H1 (cell line): ENCODE data around the gene NIPAL3. TPM values are rescaled to one million over a fixed set of nuclear protein-coding genes. Genes with fewer than 3 reads are reported as not detected.
"Not testable (repeated sequence)": the region's sequence is repeated elsewhere in the genome, so short reads cannot be mapped to it uniquely, and the experiment has no call there.

Experiments used
- CTCF ChIA-PET: fragments of 300-600 bp; sonication (Branson Sonifier 250); formaldehyde crosslinking; loops from one replicate; lab custom pipeline; 2021; ENCODE audit not compliant: partially characterized antibody; lab: Charles Lee
- POLR2A ChIA-PET: fragments of 300-600 bp; sonication (Branson Sonifier 250); formaldehyde crosslinking; loops from one replicate; lab custom pipeline; 2021; ENCODE audit warnings: inconsistent platforms; ENCODE audit not compliant: partially characterized antibody; lab: Charles Lee
- DNase-seq, 2 experiments: peaks; one replicate each; pipeline versions ENCODE4 v3.0.0 to v3.0.0-alpha.2; 2010 to 2022; ENCODE audit warnings: low spot score in 2 of 2, low read depth in 1 of 2, mixed read lengths in 1 of 2
- FAIRE-seq: peaks from 2 replicates; lab custom pipeline; 2011; peaks lifted over from hg19 to GRCh38; lab: Jason Lieb, UNC
- H2AFZ ChIP-seq: 2 replicates; pipeline ENCODE4 v1.8.1; 2012; ENCODE audit warnings: low read length, inconsistent platforms
- H2AK5ac ChIP-seq: 2 replicates; pipeline ENCODE4 v1.6.1; 2013; ENCODE audit warnings: low read depth, low read length
- H2BK120ac ChIP-seq: replicated peaks from 2 replicates; pipeline ENCODE3; 2013; ENCODE audit warnings: low read depth, low read length, inconsistent platforms
- H2BK12ac ChIP-seq: 2 replicates; pipeline ENCODE4 v1.6.1; 2013; ENCODE audit warnings: low read depth, low read length
- H2BK15ac ChIP-seq: 2 replicates; pipeline ENCODE4 v1.6.1; 2013; ENCODE audit warnings: low read length
- H2BK20ac ChIP-seq: 2 replicates; pipeline ENCODE4 v1.6.1; 2013; ENCODE audit warnings: low read length
- H2BK5ac ChIP-seq: 2 replicates; pipeline ENCODE4 v1.6.1; 2013; ENCODE audit warnings: low read depth, low read length
- H3K14ac ChIP-seq: 2 replicates; pipeline ENCODE4 v1.6.1; 2013; ENCODE audit warnings: inconsistent platforms; ENCODE audit not compliant: insufficient read length
- H3K18ac ChIP-seq: 2 replicates; pipeline ENCODE4 v1.6.1; 2013; ENCODE audit warnings: low read length; ENCODE audit errors: extremely low read depth
- H3K23ac ChIP-seq: 2 replicates; pipeline ENCODE4 v1.6.1; 2013; ENCODE audit warnings: inconsistent platforms; ENCODE audit not compliant: insufficient read length
- H3K23me2 ChIP-seq: 2 replicates; pipeline ENCODE4 v1.6.1; 2013; ENCODE audit warnings: low read depth, low read length
- H3K27ac ChIP-seq: 2 replicates; pipeline ENCODE4 v1.6.1; 2011; ENCODE audit warnings: low read depth, low read length, inconsistent platforms
- H3K27me3 ChIP-seq, 4 experiments: replicated peaks in 1 of 4; 1 replicate in 1 of 4; 2 replicates in 3 of 4; pipeline versions ENCODE4 v1.6.1 to v1.8.1; 2011 to 2013; ENCODE audit warnings: low read length in 3 of 4, mild to moderate bottlenecking in 3 of 4, inconsistent platforms in 2 of 4, mixed read lengths in 2 of 4, moderate library complexity in 1 of 4; ENCODE audit not compliant: control insufficient read depth in 3 of 4, insufficient read depth in 3 of 4; ENCODE audit errors: extremely low read depth in 1 of 4
- H3K36me3 ChIP-seq, 4 experiments: 2 replicates each; pipeline versions ENCODE4 v1.6.1 to v1.8.1; 2011 to 2013; ENCODE audit warnings: mild to moderate bottlenecking in 4 of 4, low read length in 3 of 4, moderate library complexity in 2 of 4, control low read depth in 1 of 4, inconsistent platforms in 1 of 4; ENCODE audit not compliant: insufficient read depth in 4 of 4, control insufficient read depth in 2 of 4
- H3K4ac ChIP-seq: replicated peaks from 2 replicates; pipeline ENCODE3; 2013; ENCODE audit warnings: low read length, low read depth, mixed read lengths, inconsistent platforms; ENCODE audit not compliant: insufficient read length
- H3K4me1 ChIP-seq, 4 experiments: replicated peaks in 1 of 4; 1 replicate in 1 of 4; 2 replicates in 3 of 4; pipeline versions ENCODE4 v1.6.1 to v1.8.1; 2011 to 2013; ENCODE audit warnings: low read length in 3 of 4, inconsistent platforms in 2 of 4, mixed read lengths in 1 of 4; ENCODE audit not compliant: insufficient read depth in 4 of 4, control insufficient read depth in 3 of 4
- H3K4me2 ChIP-seq, 2 experiments: 2 replicates each; pipeline versions ENCODE4 v1.6.1 to v1.8.1; 2011 to 2013; ENCODE audit warnings: low read depth in 2 of 2, low read length in 2 of 2, control low read depth in 1 of 2, inconsistent platforms in 1 of 2, mild to moderate bottlenecking in 1 of 2; ENCODE audit not compliant: insufficient read depth in 1 of 2
- H3K4me3 ChIP-seq, 4 experiments: fragments of 200-600, 300-600 bp in 1 of 4; sonication (generic), shearing (Covaris generic), sonication (Bioruptor Twin) in 1 of 4; 2 replicates each; pipeline versions ENCODE4 v1.5.1 to v1.8.1; 2011 to 2016; ENCODE audit warnings: low read length in 4 of 4, low read depth in 3 of 4, control low read depth in 2 of 4, inconsistent platforms in 2 of 4, mild to moderate bottlenecking in 2 of 4, mixed read lengths in 1 of 4, moderate library complexity in 1 of 4; ENCODE audit not compliant: insufficient read depth in 2 of 4; ENCODE audit errors: extremely low read depth in 1 of 4
- H3K56ac ChIP-seq: replicated peaks from 2 replicates; pipeline ENCODE3; 2013; ENCODE audit warnings: low read depth, mild to moderate bottlenecking, mixed read lengths, low read length, inconsistent platforms; ENCODE audit not compliant: insufficient read length
- H3K79me1 ChIP-seq: 2 replicates; pipeline ENCODE4 v1.6.1; 2013; ENCODE audit warnings: low read depth, low read length, control low read depth
- H3K79me2 ChIP-seq, 2 experiments: 2 replicates each; pipeline versions ENCODE4 v1.6.1 to v1.8.1; 2012 to 2013; ENCODE audit warnings: low read length in 2 of 2, mild to moderate bottlenecking in 2 of 2, inconsistent platforms in 1 of 2; ENCODE audit not compliant: insufficient read depth in 2 of 2, control insufficient read depth in 1 of 2
- H3K9ac ChIP-seq, 4 experiments: replicated peaks in 1 of 4; 1 replicate in 1 of 4; 2 replicates in 3 of 4; pipeline versions ENCODE4 v1.6.1 to v1.8.1; 2011 to 2013; ENCODE audit warnings: low read depth in 3 of 4, low read length in 3 of 4, control low read depth in 2 of 4, mild to moderate bottlenecking in 2 of 4, moderate library complexity in 2 of 4, inconsistent platforms in 1 of 4; ENCODE audit errors: extremely low read depth in 1 of 4
- H3K9me3 ChIP-seq, 2 experiments: 2 replicates each; pipeline versions ENCODE4 v1.6.1 to v1.8.1; 2012 to 2013; ENCODE audit warnings: mild to moderate bottlenecking in 2 of 2, moderate library complexity in 2 of 2, control low read depth in 1 of 2, inconsistent platforms in 1 of 2, low read depth in 1 of 2, low read length in 1 of 2, mixed read lengths in 1 of 2; ENCODE audit not compliant: insufficient read depth in 2 of 2
- H4K20me1 ChIP-seq, 2 experiments: replicated peaks in 1 of 2; 2 replicates each; pipeline versions ENCODE3 to v1.8.1; 2011 to 2013; ENCODE audit warnings: inconsistent platforms in 2 of 2, low read length in 2 of 2, mild to moderate bottlenecking in 1 of 2; ENCODE audit not compliant: insufficient read depth in 2 of 2, control insufficient read depth in 1 of 2
- H4K5ac ChIP-seq: 2 replicates; pipeline ENCODE4 v1.6.1; 2013; ENCODE audit warnings: low read length, low read depth, mixed read lengths, inconsistent platforms; ENCODE audit not compliant: insufficient read length
- H4K8ac ChIP-seq: 2 replicates; pipeline ENCODE4 v1.8.0; 2013; ENCODE audit warnings: mild to moderate bottlenecking, moderate library complexity, low read length, inconsistent platforms; ENCODE audit not compliant: insufficient read depth; ENCODE audit errors: extremely low read depth
- H4K91ac ChIP-seq: replicated peaks from 2 replicates; pipeline ENCODE3; 2013; ENCODE audit warnings: low read length, mixed read lengths, inconsistent platforms; ENCODE audit not compliant: insufficient read length
- WGBS, 2 experiments: shearing (Covaris generic) in 1 of 2; methylation state at CpG; one replicate each; pipeline versions ENCODE4 v1.1.6 to v1.1.7; 2013 to 2015; ENCODE audit warnings: low lambda C conversion rate in 2 of 2, mixed read lengths in 2 of 2, inconsistent platforms in 1 of 2, low coverage in 1 of 2, missing lambda C conversion rate in 1 of 2; ENCODE audit not compliant: insufficient replicate concordance in 2 of 2, insufficient coverage in 1 of 2, insufficient read length in 1 of 2; ENCODE audit errors: extremely low coverage in 1 of 2, missing lambda C conversion rate in 1 of 2; 5-methylcytosine and 5-hydroxymethylcytosine counted together
- polyA plus RNA-seq, 7 experiments: library from polyadenylated mRNA; depleted of rRNA in 3 of 7; stranded (reverse) in 5 of 7; unstranded in 2 of 7; fragments of >200 nt in 5 of 7; fragments of 200-250 nt in 2 of 7; gene quantifications; 1 replicate in 5 of 7; 2 replicates in 1 of 7; 4 replicates in 1 of 7; pipeline versions ENCODE4 v1.2.1 to v1.2.3, GENCODE V29; 2011 to 2013; ENCODE audit warnings: missing spikeins in 2 of 7, mixed read lengths in 2 of 7
- total RNA-seq: library from RNA; stranded (reverse); fragmentation: NEBNext Ultra II Directional; extraction: Animal tissue kit (Norgen Biotek cat#: 25700); gene quantifications from 2 replicates; pipeline ENCODE4 v1.2.1, GENCODE V29; 2021

The NIPAL3 gene
- total and polyA plus RNA-seq, 2 of the 8 experiments (the other 6 are each of a cell fraction or from before 2014, with no cell fraction given): 8.8 to 11.0 TPM

DNA sequence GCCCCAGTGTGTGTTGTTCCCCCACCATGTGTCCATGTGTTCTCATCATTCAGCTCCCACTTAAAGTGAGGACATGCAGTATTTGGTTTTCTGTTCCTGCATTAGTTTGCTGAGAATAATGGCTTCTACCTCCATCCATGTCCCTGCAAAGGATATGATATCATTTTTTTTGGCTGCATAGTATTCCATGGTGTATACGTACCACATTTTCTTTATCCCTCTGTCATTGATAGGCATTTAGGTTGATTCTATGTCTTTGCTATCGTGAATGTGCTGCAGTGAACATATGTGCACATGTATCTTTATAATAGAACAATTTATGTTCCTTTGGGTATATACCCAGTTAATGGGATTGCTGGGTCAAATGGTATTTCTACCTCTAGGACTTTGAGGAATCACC is 30.8 kb downstream of the NIPAL3 start:
- H3K18ac ChIP-seq, H3K79me1 ChIP-seq, H3K4ac ChIP-seq, H2BK20ac ChIP-seq, H2BK12ac ChIP-seq, H2BK15ac ChIP-seq, H3K4me2 ChIP-seq, H3K56ac ChIP-seq, H4K20me1 ChIP-seq, H2BK120ac ChIP-seq, H3K27me3 ChIP-seq, H3K9me3 ChIP-seq, H3K4me3 ChIP-seq, H3K4me1 ChIP-seq, H3K23me2 ChIP-seq, H3K14ac ChIP-seq, DNase-seq, H3K9ac ChIP-seq, H3K27ac ChIP-seq, H2BK5ac ChIP-seq, H3K23ac ChIP-seq, H3K79me2 ChIP-seq, H4K8ac ChIP-seq, H2AK5ac ChIP-seq, H4K91ac ChIP-seq, FAIRE-seq, H2AFZ ChIP-seq, H4K5ac ChIP-seq, H3K36me3 ChIP-seq: not testable (repeated sequence)
- POLR2A ChIA-PET: interaction anchor here (1.1 kb wide), 1 partner anchor 10 kb away, joined by 3 read pairs; no protein-coding TSS in a partner anchor
- whole genome bisulfite sequencing, 2 experiments: 87% methylated on average over 2 of the region's 2 CpGs; no CpG with 5 or more reads in 1 of the 2 experiments
- CTCF ChIA-PET: interaction anchor here (1.6 kb wide), 1 partner anchor 11 kb away, joined by 3 read pairs; no protein-coding TSS in a partner anchor
